ENCODE data around the gene MTO1.
A peak's percentile ranks its signal among the peaks of the same experiment; 100 is the strongest.

Gene MTO1

DNA sequence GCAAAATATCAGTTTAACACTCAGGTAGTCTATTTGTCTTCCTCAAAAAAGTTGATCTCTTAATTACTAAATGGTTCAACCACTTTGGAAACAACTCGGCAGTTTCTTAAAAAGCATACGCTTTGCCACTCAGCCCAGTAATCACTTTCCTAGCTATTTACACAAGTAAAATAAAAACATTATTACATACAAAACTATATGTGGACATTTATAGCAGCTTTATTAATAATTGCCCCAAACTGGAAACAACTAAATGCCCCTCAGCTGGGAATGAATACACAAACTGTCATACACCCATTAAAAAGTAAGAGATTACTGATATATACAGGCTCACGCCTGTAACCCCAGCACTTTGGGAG lies 51.9 kb downstream of the MTO1 start:
- TF ChIP-seq, protein P1, sequence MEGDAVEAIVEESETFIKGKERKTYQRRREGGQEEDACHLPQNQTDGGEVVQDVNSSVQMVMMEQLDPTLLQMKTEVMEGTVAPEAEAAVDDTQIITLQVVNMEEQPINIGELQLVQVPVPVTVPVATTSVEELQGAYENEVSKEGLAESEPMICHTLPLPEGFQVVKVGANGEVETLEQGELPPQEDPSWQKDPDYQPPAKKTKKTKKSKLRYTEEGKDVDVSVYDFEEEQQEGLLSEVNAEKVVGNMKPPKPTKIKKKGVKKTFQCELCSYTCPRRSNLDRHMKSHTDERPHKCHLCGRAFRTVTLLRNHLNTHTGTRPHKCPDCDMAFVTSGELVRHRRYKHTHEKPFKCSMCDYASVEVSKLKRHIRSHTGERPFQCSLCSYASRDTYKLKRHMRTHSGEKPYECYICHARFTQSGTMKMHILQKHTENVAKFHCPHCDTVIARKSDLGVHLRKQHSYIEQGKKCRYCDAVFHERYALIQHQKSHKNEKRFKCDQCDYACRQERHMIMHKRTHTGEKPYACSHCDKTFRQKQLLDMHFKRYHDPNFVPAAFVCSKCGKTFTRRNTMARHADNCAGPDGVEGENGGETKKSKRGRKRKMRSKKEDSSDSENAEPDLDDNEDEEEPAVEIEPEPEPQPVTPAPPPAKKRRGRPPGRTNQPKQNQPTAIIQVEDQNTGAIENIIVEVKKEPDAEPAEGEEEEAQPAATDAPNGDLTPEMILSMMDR (IDR thresholded peaks at IDR 0.05; ENCODE audit: low read depth, low read length), result no peak
- no peak overlapping the region for H3K4me3 ChIP-seq (replicated peaks in 1 of 2; ENCODE audit: low read depth in 2 of 2, low read length in 2 of 2)
- peak in 1 of 2 donors; percentile 52 for DNase-seq (ENCODE audit: low read depth in 2 of 2)

DNA sequence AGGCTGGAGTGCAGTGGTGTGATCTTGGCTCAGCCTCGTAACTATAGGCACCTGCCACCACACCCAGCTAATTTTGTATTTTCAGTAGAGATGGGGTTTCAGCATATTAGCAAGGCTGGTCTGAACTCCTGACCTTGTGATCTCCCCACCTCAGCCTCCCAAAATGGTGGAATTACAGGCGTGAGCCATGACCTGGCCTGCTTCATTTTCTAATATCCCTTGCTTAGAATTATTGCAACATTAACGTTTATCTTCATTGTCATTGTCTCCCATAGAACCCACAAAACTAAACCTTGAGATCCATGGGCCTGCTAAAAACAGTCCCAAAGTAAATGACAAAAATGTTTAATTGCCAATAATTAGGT lies 53.2 kb downstream of the MTO1 start:
- DNase-seq (ENCODE audit: low read depth in 2 of 2), result no peak
- TF ChIP-seq, protein P1 (IDR thresholded peaks at IDR 0.05; ENCODE audit: low read depth, low read length), result no peak
- H3K4me3 ChIP-seq (replicated peaks in 1 of 2; ENCODE audit: low read depth in 2 of 2, low read length in 2 of 2), result no peak overlapping the region

DNA sequence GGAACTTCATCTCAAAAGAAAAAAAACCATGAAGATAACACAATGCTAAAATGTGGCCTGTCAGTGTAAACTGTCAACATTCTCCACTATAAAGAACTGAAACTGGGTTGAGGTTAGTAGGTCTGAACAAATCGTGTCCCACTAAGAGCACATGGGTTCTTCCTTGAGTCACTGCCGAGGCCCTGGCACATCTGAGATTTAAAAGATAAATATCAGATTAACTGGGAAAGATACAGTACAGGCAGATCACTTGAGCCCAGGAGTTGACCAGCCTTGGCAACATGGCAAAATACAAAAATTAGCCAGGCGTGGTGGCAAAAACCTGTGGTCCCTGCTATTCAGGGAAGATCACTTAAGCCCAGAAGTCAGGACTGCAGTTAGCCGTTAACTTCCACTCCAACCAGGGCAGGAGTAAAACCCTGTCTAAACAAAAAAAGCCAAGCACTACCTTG lies 53.7 kb downstream of the MTO1 start:
- no peak overlapping the region for H3K4me3 ChIP-seq (replicated peaks in 1 of 2; ENCODE audit: low read depth in 2 of 2, low read length in 2 of 2)
- DNase-seq (ENCODE audit: low read depth in 2 of 2), result peak in 1 of 2 donors; percentile 46
- TF ChIP-seq, protein P1 (IDR thresholded peaks at IDR 0.05; ENCODE audit: low read depth, low read length), result no peak

DNA sequence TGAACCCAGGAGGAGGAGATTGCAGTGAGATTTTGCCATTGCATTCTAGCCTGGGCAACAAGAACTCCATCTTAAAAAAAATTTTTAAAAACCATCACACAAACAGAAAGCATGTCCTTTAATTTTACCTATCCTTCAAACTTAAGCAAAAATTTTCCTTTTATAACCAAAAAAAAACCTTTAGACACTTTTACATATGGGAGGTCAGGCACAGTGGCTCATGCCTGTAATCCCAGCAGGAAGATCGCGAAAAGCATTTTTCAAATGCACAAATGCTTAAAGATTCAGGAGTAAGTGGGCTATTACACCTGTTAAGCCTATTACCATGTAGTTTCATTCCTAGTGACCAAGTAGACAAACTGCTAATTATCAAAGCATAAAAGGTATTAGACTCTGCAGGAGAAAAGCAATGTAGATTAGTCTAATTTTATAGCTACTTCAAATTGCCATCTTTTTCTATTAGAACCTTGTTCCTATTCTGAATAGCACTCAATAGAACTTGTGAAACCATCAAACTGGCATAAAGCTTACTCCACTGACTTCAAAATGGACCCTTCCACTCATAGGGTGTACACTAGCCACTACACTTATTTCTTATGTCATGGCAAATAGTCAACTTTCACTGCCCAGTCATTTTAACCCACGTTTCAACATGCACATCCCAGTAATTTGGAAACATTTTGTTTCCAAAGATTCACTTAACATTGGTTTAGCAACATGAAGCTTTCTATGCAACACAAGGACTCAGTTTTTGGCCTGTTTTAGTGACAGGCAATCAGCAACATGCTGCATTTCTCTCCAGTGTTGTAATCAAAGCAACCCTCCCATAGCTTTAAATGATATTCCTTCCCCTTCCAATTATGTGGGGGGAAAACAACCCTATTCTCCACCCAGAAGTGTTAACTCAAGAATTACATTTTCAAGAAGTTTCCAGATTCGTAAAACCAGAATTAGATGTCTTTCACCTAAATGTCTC lies 55.3 kb downstream of the MTO1 start:
- peak overlapping the region in 1 of 2 donors; percentile 32 for H3K4me3 ChIP-seq (replicated peaks in 1 of 2; ENCODE audit: low read depth in 2 of 2, low read length in 2 of 2)
- TF ChIP-seq, protein P1 (IDR thresholded peaks at IDR 0.05; ENCODE audit: low read depth, low read length), result no peak
- peak; percentile 33 to 39 for DNase-seq (ENCODE audit: low read depth in 2 of 2)

DNA sequence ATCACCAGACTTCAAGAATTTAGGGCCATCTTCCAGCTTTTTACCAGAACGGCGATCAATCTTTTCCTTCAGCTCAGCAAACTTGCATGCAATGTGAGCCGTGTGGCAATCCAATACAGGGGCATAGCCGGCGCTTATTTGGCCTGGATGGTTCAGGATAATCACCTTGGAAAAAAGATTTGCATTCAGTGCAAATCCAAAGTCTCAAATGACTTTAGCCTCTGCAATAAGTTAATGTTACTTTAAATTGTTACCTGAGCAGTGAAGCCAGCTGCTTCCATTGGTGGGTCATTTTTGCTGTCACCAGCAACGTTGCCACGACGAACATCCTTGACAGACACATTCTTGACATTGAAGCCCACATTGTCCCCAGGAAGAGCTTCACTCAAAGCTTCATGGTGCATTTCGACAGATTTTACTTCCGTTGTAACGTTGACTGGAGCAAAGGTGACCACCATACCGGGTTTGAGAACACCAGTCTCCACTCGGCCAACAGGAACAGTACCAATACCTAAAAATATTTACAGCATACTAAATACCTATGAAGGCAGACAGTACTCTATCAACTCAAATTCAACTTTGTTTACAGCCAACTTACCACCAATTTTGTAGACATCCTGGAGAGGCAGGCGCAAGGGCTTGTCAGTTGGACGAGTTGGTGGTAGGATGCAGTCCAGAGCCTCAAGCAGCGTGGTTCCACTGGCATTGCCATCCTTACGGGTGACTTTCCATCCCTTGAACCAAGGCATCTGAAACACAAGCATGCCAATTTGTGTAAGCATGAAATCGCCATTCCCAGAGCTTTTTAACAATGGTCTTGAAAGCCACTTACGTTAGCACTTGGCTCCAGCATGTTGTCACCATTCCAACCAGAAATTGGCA lies 56.8 kb downstream of the MTO1 start:
- DNase-seq (ENCODE audit: low read depth in 2 of 2), result peak; percentile 38 to 72

DNA sequence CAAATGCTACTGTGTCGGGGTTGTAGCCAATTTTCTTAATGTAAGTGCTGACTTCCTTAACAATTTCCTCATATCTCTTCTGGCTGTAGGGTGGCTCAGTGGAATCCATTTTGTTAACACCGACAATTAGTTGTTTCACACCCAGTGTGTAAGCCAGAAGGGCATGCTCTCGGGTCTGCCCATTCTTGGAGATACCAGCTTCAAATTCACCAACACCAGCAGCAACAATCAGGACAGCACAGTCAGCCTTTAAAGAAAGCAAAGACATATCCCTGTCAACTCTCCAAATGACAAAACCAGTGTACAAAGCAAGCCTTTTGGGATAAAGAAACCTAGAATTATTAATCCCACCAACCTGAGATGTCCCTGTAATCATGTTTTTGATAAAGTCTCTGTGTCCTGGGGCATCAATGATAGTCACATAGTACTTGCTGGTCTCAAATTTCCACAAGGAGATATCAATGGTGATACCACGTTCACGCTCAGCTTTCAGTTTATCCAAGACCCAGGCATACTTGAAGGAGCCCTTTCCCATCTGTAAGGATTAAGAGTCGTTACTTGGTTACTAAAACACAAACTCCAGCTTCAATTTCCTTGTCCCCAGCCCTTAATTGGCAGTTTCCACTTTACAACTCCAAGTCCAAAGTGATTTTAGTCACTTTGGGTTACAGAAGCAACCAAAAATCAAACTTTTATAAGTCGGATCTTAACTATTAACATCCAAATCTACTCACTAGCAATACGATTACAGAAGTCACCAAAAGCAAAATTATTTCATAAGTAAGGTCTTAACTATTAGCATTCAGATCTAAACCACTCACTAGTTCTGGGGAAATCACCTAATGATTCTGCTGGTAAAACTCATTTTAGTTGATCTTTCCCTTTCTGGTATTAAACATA lies 57.7 kb downstream of the MTO1 start:
- peak overlapping the region; percentile 92 to 98 for H3K4me3 ChIP-seq (replicated peaks in 1 of 2; ENCODE audit: low read depth in 2 of 2, low read length in 2 of 2)

More for the DNA sequence above, 56.8 kb downstream of the MTO1 start:
- H3K4me3 ChIP-seq (replicated peaks in 1 of 2; ENCODE audit: low read depth in 2 of 2, low read length in 2 of 2), result peak overlapping the region; percentile 36 to 53

More for the DNA sequence above, 57.7 kb downstream of the MTO1 start:
- DNase-seq (ENCODE audit: low read depth in 2 of 2), result peak in 1 of 2 donors; percentile 38

Data from cardiac fibroblast (primary cell).